Measurements from ENCODE around the gene LRRC14B.
"Not testable (repeated sequence)": the region's sequence is repeated elsewhere in the genome, so short reads cannot be mapped to it uniquely, and the experiment has no call there.

The LRRC14B gene

DNA sequence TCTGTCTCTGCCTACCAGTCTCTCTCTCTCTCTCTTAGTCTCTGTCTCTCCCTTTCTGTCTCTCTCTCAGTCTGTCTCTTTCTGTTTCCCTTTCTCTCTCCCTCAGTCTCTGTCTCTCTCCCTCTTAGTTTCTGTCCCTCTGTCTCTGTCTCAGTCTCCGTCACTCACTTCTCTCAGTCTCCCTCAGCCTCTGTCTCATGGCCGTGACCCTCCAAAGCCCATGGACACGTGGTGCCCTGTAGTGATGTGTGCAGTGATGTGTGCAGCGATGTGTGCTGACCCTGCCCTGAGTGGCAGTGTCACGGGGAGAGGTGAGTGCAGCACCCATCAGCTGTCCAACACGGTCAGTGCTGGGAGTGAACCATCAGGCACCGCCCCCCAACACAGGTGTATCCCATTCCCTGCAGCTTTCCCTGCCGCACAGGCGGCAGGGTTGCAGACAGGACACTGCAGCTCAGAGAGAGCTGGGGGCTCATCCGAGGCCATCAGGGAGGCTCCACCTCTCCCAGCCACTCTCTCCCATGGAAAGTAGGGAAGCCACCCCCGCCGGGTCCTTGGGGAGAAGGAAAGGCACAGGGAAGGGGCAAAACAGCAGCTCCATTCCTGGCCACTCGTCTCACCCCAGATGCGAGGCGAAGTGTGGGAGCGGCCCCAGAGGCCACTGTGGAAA, 794 bp upstream of the LRRC14B start:
- in situ Hi-C loops (cut with MboI; ENCODE audit: low sequenced_read_pairs) = no loop called here

DNA sequence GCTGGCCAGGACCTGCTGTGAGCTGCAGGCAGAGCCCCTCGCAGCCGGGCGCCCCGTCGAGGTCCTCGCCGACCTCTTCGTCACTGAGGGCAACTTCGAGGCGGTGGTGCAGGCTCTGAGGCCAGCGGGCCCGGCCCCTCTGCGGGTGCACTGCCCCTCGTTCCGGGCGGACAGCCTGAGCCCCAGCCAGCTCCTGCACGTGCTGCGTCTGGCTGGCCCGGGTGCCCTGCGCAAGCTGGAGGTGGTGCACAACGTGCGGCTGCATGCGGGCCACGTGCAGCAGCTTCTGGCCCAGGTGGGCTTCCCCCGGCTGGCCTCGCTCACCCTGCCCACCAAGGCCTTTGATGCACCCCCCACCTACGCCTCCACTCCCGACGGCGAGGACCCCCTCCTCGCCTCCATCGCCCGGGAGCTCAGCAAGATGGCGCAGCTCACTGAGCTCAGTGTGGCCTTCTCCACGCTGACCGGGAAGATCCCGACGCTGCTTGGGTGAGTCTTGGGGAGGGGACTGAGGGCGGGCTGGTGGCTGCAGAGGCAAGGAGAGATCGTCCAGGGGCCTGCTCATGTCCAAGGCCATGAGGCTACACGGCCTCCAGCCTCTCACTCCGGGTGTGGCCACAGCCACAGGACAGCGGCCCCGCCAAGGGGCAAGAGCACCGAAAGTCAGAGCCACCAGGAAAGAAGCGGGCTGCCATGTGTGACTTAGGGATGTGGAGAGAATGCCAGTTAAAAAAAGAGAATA, 825 bp downstream of the LRRC14B start:
- in situ Hi-C loops (cut with MboI; ENCODE audit: low sequenced_read_pairs) = no loop called here

DNA sequence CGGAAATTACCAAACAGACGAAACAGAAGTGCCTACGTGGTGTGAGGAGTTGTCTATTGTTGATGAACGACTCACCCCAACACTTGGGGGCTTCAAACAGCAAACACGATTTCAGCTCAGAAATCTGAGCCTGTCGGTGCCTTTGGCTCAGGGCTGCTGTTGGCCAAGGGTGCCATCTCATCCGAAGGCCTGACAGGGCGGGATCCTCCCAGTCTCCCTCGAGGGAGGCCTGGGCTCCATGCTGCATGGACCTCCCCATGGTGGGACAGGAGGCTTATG, 1.3 kb downstream of the LRRC14B start:
- in situ Hi-C loops (cut with MboI; ENCODE audit: low sequenced_read_pairs) = no loop called here

DNA sequence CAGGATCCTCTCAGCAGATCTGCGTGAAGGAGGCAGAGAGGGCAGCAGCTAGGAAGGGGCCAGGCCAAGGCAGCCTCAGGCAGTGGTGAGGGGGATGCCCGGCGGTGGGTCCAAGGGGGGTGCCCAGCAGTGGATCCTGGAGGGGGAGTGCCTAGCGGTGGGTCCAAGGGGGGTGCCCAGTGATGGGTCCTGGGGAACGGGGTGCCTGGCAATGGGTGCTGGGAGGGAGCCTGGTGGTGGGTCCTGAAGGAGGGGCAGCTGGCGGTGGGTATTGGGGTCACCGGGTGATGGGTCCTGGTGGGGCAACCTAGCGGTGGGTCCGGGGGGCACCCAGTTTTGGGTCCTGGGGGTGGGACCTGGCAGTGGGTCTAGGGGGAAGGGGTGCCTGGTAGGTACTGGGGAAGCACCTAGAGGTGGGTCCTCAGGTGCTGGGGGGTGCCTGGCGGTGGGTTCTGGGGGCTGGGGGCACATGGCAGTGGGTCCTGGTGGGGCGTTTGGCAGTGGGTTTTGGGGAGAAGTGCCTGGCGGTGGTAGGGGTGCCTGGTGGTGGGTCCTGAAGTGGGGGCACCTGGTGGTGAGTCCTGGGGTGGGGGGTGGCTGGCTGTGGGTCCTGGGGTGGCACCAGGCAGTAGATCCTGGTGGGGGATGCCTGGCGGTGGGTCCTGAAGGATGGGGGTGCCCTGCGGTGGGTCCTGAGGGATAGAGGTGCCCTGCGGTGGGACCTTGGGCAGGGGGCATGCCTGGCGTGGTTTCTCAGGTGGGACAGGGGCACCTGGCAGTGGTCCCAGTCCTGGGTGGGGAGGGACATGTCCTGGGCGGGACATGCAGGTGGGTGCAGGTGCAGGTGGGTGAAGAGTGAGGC, 1.9 kb downstream of the LRRC14B start:
- in situ Hi-C loops (cut with MboI; ENCODE audit: low sequenced_read_pairs) = no loop called here

DNA sequence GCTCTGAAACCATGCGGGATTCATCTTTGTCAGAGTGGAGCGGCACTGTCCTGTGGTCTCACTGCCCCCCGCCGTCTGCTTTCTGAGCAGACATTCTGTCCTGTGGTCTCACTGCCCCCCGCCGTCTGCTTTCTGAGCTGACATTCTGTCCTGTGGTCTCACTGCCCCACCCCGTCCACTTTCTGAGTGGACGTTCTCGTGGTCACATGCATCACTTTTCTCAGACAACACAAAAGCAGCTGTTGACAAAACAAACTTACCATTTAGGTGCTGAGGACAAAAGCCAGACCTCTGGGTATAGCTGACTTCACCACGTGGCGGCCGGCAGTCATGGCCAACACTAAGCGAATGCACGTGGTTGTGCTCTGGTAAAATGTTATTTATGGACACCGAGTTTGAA, 2.8 kb downstream of the LRRC14B start:
- in situ Hi-C loops (cut with MboI; ENCODE audit: low sequenced_read_pairs) = no loop called here

DNA sequence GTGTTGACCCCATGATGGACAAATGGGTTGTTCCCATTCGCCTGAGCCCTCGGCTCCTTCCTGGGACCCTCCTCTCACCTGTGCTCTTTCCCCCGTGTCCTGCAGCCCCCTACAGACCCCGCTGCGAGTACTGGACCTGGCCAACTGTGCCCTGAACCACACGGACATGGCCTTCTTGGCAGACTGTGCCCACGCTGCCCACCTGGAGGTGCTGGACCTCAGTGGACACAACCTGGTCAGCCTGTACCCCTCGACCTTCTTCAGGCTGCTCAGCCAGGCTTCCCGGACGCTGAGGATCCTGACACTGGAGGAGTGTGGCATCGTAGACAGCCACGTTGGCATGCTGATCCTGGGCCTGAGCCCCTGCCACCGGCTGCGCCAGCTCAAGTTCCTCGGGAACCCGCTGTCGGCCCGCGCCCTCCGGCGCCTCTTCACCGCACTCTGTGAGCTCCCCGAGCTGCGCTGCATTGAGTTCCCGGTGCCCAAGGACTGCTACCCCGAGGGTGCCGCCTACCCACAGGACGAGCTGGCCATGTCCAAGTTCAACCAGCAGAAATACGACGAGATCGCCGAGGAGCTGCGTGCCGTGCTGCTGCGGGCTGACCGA, 3.4 kb downstream of the LRRC14B start:
- in situ Hi-C loops (cut with MboI; ENCODE audit: low sequenced_read_pairs) = no loop called here

DNA sequence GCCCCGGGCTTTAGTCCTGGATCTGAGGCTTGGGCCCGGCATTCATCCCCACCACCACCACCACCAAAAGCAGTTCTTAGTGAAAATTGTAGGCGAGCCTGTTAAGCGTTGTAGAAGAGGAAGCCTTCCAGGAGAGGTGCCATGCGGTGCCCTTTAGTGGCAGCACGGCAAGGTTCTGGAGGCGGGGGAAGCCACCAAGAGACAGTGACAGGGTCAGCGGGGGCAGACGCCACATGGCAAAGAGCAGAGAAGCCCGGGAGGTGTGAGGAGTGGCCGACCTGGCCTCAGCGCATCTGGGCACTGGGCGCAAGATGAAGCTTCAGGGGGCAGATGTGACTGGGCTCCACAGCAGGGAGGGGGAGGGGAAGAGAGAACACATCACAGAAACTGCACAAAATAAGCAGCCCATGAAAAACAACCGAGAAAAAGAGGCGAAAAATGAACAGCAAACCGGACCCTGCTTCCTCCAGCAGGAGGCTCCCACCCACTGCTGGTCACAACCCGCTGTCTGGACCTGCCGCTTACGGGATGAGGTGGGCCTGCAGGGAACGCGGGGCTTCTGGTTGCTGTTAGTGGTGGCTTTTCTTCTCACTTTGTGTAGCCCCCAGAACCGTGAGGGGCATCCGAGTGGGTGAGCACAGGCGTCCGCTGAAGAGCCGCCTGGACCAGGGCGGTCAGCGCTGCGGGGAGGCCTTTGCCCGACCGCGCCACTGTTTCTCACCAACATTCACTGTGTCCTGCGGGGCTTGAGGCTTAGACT, 4.3 kb downstream of the LRRC14B start:
- in situ Hi-C loops (cut with MboI; ENCODE audit: low sequenced_read_pairs) = no loop called here

DNA sequence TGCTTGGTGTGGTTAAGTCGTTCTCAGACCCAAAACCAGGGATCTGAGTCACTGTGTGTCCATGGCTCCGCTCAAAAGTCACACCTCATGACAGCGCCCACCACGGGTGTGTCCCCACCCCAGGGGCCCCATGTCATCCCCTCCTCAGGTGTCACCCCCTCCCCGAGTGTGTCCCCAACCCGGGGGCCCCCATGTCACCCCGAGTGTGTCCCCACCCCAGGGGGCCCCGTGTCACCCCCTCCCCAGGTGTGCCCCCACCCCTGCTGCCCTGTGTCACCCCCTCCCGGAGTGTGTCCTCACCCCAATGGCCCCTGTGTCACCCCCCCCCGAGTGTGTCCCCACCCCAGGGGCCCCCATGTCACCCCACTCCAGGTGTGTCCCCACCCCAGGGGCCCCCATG, 5.1 kb downstream of the LRRC14B start:
- in situ Hi-C loops (cut with MboI; ENCODE audit: low sequenced_read_pairs) = no loop called here

DNA sequence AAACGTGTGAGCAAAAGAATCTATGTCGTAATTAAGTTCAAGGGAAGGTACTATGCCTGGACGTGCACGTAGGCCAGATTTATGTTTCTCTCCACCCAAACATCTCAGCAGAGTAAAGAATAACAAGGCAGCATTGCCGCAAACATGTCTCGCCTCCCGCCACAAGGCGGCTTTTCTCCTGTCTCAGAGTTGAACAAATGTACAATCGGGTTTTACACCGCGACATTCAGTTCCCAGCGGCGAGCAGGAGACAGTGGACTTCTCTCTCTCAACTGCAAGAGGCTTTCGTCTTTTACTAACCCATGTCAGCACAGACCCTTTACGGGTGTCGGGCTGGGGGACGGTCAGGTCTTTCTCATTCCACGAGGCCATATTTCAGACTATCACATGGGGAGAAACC, 5.7 kb downstream of the LRRC14B start:
- in situ Hi-C loops (cut with MboI; ENCODE audit: low sequenced_read_pairs) = not testable (repeated sequence)

DNA sequence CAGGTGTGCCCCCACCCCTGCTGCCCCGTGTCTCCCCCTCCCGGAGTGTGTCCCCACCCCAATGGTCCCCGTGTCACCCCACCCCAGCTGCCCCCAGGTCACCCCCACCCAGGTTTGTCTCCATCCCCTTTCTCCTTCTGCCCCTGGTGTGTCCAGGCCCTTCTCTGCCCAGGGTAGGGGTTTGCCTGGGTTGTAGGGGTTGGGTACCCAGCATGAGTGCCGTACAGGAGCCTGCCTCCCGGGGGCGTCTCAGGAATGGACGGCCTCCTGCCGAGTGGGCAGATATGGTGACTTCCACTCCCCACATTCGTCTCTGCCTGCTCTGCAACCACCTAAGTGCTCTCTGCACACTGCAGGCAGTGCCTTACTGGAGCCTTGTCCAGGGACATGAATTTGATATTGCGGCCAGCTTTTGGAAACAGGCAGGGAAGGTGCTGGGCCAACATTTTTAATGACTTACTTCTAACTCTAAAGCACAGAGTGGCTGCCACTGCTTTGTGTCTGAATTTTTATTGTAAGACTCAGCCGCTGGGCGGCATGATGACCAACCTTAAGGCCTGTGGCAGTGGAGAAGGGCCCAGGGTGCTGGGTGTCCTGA, 6.7 kb downstream of the LRRC14B start:
- in situ Hi-C loops (cut with MboI; ENCODE audit: low sequenced_read_pairs) = no loop called here

DNA sequence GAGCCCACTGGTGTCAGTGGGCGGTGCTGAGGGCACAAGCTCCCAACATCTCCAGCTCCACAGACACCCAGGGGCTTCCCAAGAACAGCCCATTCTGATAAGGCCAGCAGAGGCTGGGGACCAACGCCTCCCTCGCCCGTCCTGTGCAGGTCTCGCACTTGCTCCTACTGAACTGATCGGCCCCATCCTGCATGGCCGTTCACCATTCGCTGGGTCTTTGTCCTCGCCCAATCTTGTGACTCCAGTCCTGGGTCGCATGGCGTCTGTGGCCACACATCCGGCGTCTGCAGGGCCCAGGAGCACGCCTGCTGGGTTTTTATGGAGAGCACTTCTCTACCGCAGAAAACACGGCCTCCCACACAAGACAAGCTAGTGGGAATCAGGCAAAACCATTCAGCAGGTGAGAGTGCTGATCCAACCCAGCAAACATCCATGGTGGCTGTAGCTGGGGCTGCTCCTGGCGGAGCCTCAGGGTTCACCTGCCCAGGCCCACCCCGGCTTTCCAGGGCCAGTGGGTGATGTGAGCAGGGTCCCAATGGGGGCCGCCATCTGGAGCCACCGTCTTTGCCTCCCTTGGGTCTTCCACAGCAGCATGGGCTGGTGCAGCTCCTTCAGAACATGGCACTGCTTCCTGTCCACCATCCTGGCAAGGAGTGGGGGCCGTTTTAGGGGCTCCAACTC, 7.4 kb downstream of the LRRC14B start:
- in situ Hi-C loops (cut with MboI; ENCODE audit: low sequenced_read_pairs) = no loop called here

DNA sequence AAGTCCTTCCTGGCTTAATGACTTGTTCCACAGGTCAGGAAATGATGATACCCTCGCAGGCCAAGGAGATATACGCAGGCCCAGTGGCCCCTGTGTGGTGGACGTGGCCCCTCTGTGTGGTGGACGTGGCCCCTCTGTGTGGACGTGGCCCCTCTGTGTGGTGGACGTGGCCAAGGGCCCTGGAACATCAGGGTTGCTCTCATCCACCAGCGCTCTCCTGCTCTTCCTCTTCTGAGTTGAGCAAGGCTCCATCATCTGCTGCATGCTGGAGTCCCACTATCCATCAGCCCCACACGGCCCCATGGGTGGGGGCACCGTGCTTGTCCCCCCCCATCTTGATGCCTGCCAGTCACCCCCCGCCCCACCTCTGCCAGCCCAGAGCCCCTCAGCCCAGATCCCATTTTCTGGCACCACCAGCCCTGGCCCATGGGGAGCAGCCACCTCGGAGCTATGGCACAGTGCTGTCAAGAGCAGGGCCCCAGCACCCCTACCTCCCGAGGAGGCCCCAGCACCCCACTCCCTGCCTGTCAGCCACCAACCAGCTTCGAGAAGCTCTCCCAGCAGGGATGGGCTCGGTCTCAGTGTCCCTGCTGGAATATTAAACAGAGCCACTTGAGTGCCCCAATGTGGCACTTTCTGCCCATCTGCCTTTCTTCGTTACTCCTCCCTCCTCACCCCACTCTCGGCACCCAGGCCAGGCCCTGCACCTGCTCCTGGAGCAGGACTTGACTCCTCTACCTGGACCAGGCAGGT, 8.1 kb downstream of the LRRC14B start:
- in situ Hi-C loops (cut with MboI; ENCODE audit: low sequenced_read_pairs) = no loop called here

DNA sequence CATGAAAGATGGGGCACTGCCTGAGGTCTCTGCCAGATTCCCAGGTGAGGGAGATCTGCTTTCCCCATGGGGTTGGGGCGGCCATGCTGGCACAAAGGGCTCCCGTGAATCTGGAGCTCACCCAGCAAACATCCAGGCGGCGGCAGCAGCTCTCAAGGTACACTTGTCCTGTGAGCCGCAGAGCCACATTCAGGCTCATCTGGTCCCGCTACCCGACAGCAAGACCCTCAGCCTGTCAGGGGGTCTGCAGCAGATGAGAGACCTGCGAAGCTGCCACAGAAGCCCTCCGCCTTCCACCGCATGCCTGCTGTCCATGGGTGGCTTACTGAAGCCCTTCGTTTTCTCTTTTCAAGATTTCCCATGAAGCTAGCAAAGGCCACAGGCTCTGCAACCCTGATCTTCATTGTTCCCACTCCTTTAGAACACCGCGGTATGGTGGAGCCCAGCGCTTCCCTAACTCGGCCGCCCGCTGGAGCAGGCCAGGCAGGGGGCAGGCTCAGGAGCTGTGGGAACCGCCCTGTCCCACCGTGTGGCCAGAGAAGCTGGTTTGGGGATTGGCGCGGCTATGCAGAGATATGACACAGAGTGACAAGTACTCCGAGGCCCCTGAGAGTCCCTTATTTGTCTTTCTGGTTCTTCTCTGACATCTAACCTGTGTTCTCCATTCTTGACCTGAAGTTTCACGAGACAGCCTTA, 8.8 kb downstream of the LRRC14B start:
- in situ Hi-C loops (cut with MboI; ENCODE audit: low sequenced_read_pairs) = no loop called here

DNA sequence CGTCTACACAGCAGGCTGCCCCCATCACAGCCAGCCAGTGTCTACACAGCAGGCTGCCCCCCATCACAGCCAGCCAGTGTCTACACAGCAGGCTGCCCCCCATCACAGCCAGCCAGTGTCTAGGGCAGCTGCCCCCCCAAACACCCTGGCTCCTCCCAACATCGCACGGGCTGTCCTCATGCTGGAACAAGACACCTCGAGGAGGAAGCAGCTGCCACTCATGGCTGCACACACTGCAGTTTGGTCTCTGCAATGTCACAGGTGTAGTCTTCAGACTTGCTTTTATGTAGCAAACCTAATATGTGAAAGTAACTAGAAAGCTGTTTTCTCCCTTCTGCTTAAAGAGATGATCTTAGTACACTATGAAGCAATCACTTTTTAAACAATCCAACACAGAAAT, 9.7 kb downstream of the LRRC14B start:
- in situ Hi-C loops (cut with MboI; ENCODE audit: low sequenced_read_pairs) = no loop called here

DNA sequence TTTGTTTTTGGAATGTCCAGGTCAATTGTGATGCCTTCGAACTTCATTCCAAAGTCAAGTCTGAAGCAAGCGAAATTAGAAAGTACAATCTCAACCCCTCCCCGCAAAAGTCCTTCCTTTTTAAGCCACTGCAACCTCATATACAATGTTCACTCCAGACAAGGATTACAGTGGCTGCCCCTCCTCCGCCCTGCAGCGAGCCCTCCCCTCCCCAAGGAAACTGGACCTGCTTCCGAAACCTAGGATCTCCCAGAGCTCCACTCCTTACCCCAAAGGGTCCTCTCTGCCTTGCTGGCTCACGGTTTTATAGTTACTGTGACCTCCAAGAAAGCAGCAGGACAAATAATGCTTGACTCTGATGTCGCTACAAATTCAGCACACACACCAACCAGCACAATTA, 10.4 kb downstream of the LRRC14B start:
- in situ Hi-C loops (cut with MboI; ENCODE audit: low sequenced_read_pairs) = no loop called here

DNA sequence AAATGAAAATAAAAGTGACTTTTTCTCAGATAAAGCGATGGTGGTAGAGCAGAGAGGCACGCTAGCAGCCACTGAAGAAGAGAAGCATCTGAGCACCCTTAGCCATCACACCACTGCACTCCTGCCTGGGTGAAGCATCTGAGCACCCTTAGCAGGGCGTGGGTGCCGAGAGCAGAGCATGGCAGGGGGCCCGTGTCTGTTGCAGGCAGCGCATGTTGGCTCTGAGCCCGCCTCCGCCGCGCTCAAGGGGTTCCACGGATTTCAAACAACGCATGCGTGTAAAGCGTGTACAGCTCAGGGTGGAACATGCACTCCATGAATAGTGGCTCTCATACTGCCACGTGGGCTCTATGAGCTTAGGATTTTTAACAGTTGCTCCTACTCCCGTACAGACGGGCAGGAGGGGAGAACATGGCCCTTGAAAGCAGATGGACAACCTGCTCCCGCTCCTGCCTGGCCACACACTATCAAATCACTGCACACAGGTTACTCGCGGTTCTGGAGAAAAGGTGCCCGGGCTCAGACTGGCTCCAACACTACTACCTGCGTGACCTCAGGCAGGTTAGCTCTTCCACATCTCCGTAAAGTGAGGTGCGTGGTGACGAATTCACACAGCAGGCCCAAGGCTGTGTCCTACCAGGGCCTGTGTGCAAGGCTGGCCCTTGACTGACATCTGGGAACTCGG, 12.1 kb downstream of the LRRC14B start:
- in situ Hi-C loops (cut with MboI; ENCODE audit: low sequenced_read_pairs) = no loop called here

DNA sequence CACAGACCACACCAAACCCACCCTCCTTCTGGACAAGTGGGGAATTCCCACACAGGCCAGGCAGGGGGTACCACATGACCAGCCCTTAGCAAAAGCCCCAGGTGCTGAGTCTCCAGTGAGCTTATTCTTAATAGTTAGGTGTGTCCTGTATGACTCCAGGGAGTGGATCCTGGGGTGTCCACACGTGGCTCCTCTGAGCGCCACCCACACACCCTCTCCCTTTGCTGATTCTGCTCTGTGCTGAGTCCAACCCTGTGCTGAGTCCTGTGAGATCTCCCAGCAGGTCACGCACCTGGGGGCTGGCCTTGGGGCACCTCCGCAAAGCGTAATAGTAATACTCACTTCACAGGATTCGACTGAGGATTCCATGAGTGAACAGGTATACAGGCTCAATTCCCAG, 12.7 kb downstream of the LRRC14B start:
- in situ Hi-C loops (cut with MboI; ENCODE audit: low sequenced_read_pairs) = no loop called here

DNA sequence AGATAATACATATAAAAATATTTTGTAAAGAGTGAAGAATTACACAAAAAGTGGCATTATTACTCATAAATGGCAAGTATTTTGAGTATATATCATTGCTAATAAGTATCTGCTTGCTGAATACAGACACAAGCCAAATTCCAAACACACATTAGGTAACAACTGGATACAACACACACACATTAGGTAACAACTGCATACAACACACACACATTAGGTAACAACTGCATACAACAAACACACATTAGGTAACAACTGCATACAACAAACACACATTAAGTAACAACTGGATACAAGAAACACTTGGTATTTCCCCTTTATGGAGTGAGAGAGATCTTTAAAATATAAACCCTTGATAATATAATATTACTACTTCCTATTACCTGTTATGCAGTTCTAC, 13.2 kb downstream of the LRRC14B start:
- in situ Hi-C loops (cut with MboI; ENCODE audit: low sequenced_read_pairs) = no loop called here
